H9 (cell line): ENCODE data around the gene MAPK13. TPM values are rescaled to one million over a fixed set of nuclear protein-coding genes. Genes with fewer than 3 reads are reported as not detected.

Experiments used
- DNase-seq: peaks from one replicate; pipeline ENCODE4 v3.0.0-alpha.2; 2017
- H2AFZ ChIP-seq: one replicate; pipeline ENCODE4 v1.6.1; 2013; ENCODE audit warnings: mild to moderate bottlenecking, low read length, control low read depth, moderate library complexity
- H2AK5ac ChIP-seq: 2 replicates; pipeline ENCODE4 v1.6.1; 2013; ENCODE audit warnings: low read length, control low read depth, mixed read lengths; ENCODE audit not compliant: insufficient read length
- H2BK120ac ChIP-seq: one replicate; pipeline ENCODE4 v1.6.1; 2013; ENCODE audit warnings: low read depth, mild to moderate bottlenecking, low read length, control low read depth, inconsistent platforms; ENCODE audit not compliant: poor library complexity, severe bottlenecking
- H2BK12ac ChIP-seq: 2 replicates; pipeline ENCODE4 v1.6.1; 2013; ENCODE audit warnings: low read length, control low read depth, mixed read lengths, low read depth; ENCODE audit not compliant: insufficient read length
- H2BK15ac ChIP-seq: 2 replicates; pipeline ENCODE4 v1.6.1; 2013; ENCODE audit warnings: low read depth, low read length, control low read depth
- H2BK20ac ChIP-seq: one replicate; pipeline ENCODE4 v1.6.1; 2013; ENCODE audit warnings: low read depth, mild to moderate bottlenecking, low read length, control low read depth, inconsistent platforms; ENCODE audit not compliant: poor library complexity, severe bottlenecking
- H2BK5ac ChIP-seq: 2 replicates; pipeline ENCODE4 v1.6.1; 2013; ENCODE audit warnings: low read length, control low read depth, mixed read lengths; ENCODE audit not compliant: insufficient read length
- H3K14ac ChIP-seq: 2 replicates; pipeline ENCODE4 v1.6.1; 2013; ENCODE audit warnings: low read length, control low read depth; ENCODE audit not compliant: insufficient read depth
- H3K18ac ChIP-seq: 2 replicates; pipeline ENCODE4 v1.6.1; 2013; ENCODE audit warnings: low read depth, mild to moderate bottlenecking, mixed read lengths, low read length, control low read depth; ENCODE audit not compliant: insufficient read length
- H3K23ac ChIP-seq: 2 replicates; pipeline ENCODE4 v1.6.1; 2013; ENCODE audit warnings: low read length, control low read depth, mixed read lengths, low read depth; ENCODE audit not compliant: insufficient read length
- H3K23me2 ChIP-seq: 2 replicates; pipeline ENCODE4 v1.6.1; 2013; ENCODE audit warnings: low read depth, mild to moderate bottlenecking, mixed read lengths, low read length, control low read depth; ENCODE audit not compliant: insufficient read length, poor library complexity, severe bottlenecking
- H3K27ac ChIP-seq: 2 replicates; pipeline ENCODE4 v1.5.1; 2013; ENCODE audit warnings: low read length, control low read depth, mixed read lengths, low read depth; ENCODE audit not compliant: insufficient read length
- H3K27me3 ChIP-seq: 2 replicates; pipeline ENCODE4 v1.6.1; 2013; ENCODE audit warnings: low read length, control low read depth, inconsistent platforms; ENCODE audit not compliant: insufficient read depth
- H3K4ac ChIP-seq: 2 replicates; pipeline ENCODE4 v1.6.1; 2013; ENCODE audit warnings: low read depth, mild to moderate bottlenecking, control low read depth, inconsistent platforms, low read length, moderate library complexity
- H3K4me1 ChIP-seq: 2 replicates; pipeline ENCODE4 v1.6.1; 2013; ENCODE audit warnings: low read length, control low read depth, inconsistent platforms; ENCODE audit not compliant: insufficient read depth
- H3K4me2 ChIP-seq: 2 replicates; pipeline ENCODE4 v1.6.1; 2013; ENCODE audit warnings: low read length, control low read depth, mixed read lengths; ENCODE audit not compliant: insufficient read length, insufficient read depth
- H3K56ac ChIP-seq: 2 replicates; pipeline ENCODE4 v1.6.1; 2013; ENCODE audit warnings: low read depth, mild to moderate bottlenecking, mixed read lengths, low read length, control low read depth; ENCODE audit not compliant: insufficient read length
- H3K79me1 ChIP-seq: 2 replicates; pipeline ENCODE4 v1.6.1; 2013; ENCODE audit warnings: low read depth, mild to moderate bottlenecking, moderate library complexity, low read length, control low read depth, inconsistent platforms; ENCODE audit not compliant: insufficient read depth, poor library complexity, severe bottlenecking
- H3K79me2 ChIP-seq: 2 replicates; pipeline ENCODE4 v1.6.1; 2013; ENCODE audit warnings: low read length, control low read depth, inconsistent platforms; ENCODE audit not compliant: insufficient read depth
- H3K9ac ChIP-seq: 2 replicates; pipeline ENCODE4 v1.6.1; 2013; ENCODE audit warnings: low read length, control low read depth, mixed read lengths; ENCODE audit not compliant: insufficient read length; ENCODE audit errors: extremely low read depth
- H3K9me3 ChIP-seq: one replicate; pipeline ENCODE4 v1.6.1; 2013; ENCODE audit warnings: low read depth, low read length, inconsistent platforms; ENCODE audit not compliant: control insufficient read depth
- H3T11ph ChIP-seq: one replicate; pipeline ENCODE4 v1.6.1; 2013; ENCODE audit warnings: mild to moderate bottlenecking, low read length, control low read depth, inconsistent platforms
- H4K20me1 ChIP-seq: one replicate; pipeline ENCODE4 v1.6.1; 2013; ENCODE audit not compliant: control insufficient read depth, insufficient read length, insufficient read depth
- H4K5ac ChIP-seq: 2 replicates; pipeline ENCODE4 v1.6.1; 2013; ENCODE audit warnings: low read depth, mild to moderate bottlenecking, mixed read lengths, low read length, control low read depth; ENCODE audit not compliant: insufficient read length
- H4K8ac ChIP-seq: replicated peaks from 2 replicates; pipeline ENCODE4 v1.6.1; 2013; ENCODE audit warnings: low read length, control low read depth, mixed read lengths, low read depth; ENCODE audit not compliant: insufficient read length
- H4K91ac ChIP-seq: 2 replicates; pipeline ENCODE4 v1.6.1; 2013; ENCODE audit warnings: low read depth, mild to moderate bottlenecking, moderate library complexity, mixed read lengths, low read length, control low read depth; ENCODE audit not compliant: insufficient read length
- H3K27ac Mint-ChIP-seq, 3 experiments: 2 replicates in 2 of 3; 3 replicates in 1 of 3; pipeline ENCODE4 v1.8.0; 2020 to 2021; ENCODE audit warnings: mixed read lengths in 3 of 3, mild to moderate bottlenecking in 1 of 3, moderate library complexity in 1 of 3
- H3K27me3 Mint-ChIP-seq: 2 replicates; pipeline ENCODE4 v1.8.0; 2021; ENCODE audit warnings: low read depth, mild to moderate bottlenecking, moderate library complexity, mixed read lengths
- H3K36me3 Mint-ChIP-seq, 3 experiments: 2 replicates in 2 of 3; 3 replicates in 1 of 3; pipeline ENCODE4 v1.8.0; 2020 to 2021; ENCODE audit warnings: low read depth in 3 of 3, mixed read lengths in 3 of 3; ENCODE audit not compliant: insufficient read depth in 1 of 3
- H3K4me1 Mint-ChIP-seq, 2 experiments: 2 replicates each; pipeline ENCODE4 v1.8.0; 2020; ENCODE audit warnings: mixed read lengths in 2 of 2
- H3K4me3 Mint-ChIP-seq, 2 experiments: 2 replicates in 1 of 2; 3 replicates in 1 of 2; pipeline ENCODE4 v1.8.0; 2020 to 2021; ENCODE audit warnings: mild to moderate bottlenecking in 2 of 2, mixed read lengths in 2 of 2, moderate library complexity in 1 of 2
- H3K9me3 Mint-ChIP-seq, 2 experiments: 2 replicates in 1 of 2; 3 replicates in 1 of 2; pipeline ENCODE4 v1.8.0; 2020; ENCODE audit warnings: mild to moderate bottlenecking in 2 of 2, mixed read lengths in 2 of 2, moderate library complexity in 1 of 2
- CTCF ChIP-seq: fragments of 200-600 bp; sonication (generic); conservative IDR thresholded peaks from 3 replicates; pipeline ENCODE4 v1.8.0; 2021; ENCODE audit warnings: antibody characterized with exemption, mild to moderate bottlenecking
- WGBS: extraction: QIAGEN DNeasy Blood & Tissue Kit; methylation state at CpG from one replicate; pipeline ENCODE4 v1.1.7; 2013; ENCODE audit warnings: missing lambda C conversion rate, low lambda C conversion rate, mixed read lengths; ENCODE audit not compliant: insufficient read length; ENCODE audit errors: extremely low coverage; 5-methylcytosine and 5-hydroxymethylcytosine counted together
- total RNA-seq: library from RNA; stranded (reverse); gene quantifications from 2 replicates; pipeline ENCODE4 v1.2.1, GENCODE V29; 2021

The MAPK13 gene
- total RNA-seq, 1 experiment from 2014 or later = 18.9 TPM

DNA sequence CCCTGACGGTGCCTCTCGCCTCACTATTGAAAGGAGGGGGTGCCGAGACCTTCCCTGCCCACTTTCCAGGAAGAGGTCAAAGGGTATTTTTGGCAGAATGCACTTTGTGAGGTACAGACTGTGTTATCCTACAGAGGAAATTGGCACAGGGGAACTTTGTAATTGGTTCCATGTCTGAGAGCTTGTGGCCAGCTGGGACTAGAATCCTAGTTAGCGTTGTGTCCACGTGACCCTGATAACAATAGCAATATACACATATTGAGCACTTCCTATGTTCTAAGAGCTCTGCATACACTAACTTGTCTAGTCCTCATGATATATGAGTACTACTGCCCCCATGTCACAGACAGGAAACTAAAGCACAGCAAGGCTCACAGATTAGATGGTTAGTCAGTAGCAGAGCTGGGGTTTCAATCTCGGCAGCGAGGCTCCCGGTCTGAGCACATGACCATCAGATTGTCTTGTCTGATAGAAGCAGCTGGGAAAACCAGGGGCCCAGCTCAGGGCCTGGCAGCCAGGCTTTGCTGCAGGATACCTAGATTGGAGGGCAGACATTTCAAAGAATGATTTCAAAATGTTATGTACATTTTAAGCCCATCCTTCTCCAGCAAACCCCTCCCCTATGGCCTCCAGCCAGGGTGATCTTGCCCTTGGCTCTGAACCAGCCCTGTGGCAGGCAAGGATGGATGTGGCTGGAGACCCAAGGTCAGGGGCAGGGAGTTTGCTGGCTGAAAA, 1.4 kb downstream of the MAPK13 start:
- H2BK20ac ChIP-seq = no peak overlapping the region
- no peak overlapping the region for H2BK5ac ChIP-seq
- no peak for TF ChIP-seq CTCF
- no peak overlapping the region for H3K27ac ChIP-seq
- no peak overlapping the region for H2BK12ac ChIP-seq
- peak overlapping the region; percentile 44 for H3K4me2 ChIP-seq
- H3K14ac ChIP-seq = no peak overlapping the region
- no peak overlapping the region for H4K5ac ChIP-seq
- no peak overlapping the region for H2BK120ac ChIP-seq
- H3K23ac ChIP-seq = no peak overlapping the region
- H4K8ac ChIP-seq = no peak overlapping the region
- no peak overlapping the region for H3K9ac ChIP-seq
- Mint-ChIP-seq H3K36me3 (peaks cover 0 to 10% (median 3%) of the 10 kb centered on the region in 3 experiments; a peak in 3 of 7 replicates), H3K4me1 (peaks cover 22 to 24% of the 10 kb centered on the region in 2 experiments), H3K4me3 (peak overlapping the region; percentile 43 to 64; a peak in 4 of 5 replicates), H3K27me3 (peaks cover 10% of the 10 kb centered on the region), H3K27ac (no peak overlapping the region; a peak in 1 of 7 replicates), H3K9me3 (peaks cover 0 to 2% of the 10 kb centered on the region in 2 experiments; a peak in 1 of 5 replicates)
- WGBS = no CpG with 5 or more reads among the region's 8 CpGs
- no peak overlapping the region for H2AFZ ChIP-seq
- no peak overlapping the region for H4K91ac ChIP-seq
- H3K79me1 ChIP-seq = no peaks in the 10 kb centered on the region
- H3K9me3 ChIP-seq = no peaks in the 10 kb centered on the region
- peaks cover 2% of the 10 kb centered on the region for H4K20me1 ChIP-seq
- no peak overlapping the region for H3K4ac ChIP-seq
- DNase-seq = no peak
- H2BK15ac ChIP-seq = no peak overlapping the region
- no peaks in the 10 kb centered on the region for H3K79me2 ChIP-seq
- no peak overlapping the region for H3K18ac ChIP-seq
- no peak overlapping the region for H2AK5ac ChIP-seq
- peaks cover 5% of the 10 kb centered on the region for H3K4me1 ChIP-seq
- H3K27me3 ChIP-seq = no peaks in the 10 kb centered on the region; the same call in 1 of the 2 replicates
- H3T11ph ChIP-seq = no peak overlapping the region
- H3K23me2 ChIP-seq = peaks cover 8% of the 10 kb centered on the region
- H3K56ac ChIP-seq = no peak overlapping the region
